Gastrocnemius medialis (tissue), 4 donors: ENCODE results near the gene ERICH3. TPM values are rescaled to one million over a fixed set of nuclear protein-coding genes. Genes with fewer than 3 reads are reported as not detected.

Experiments used
- ATAC-seq, 2 donors: fragments of 150-250 bp; one replicate each; pipeline ENCODE4 v1.9.1; 2016
- DNase-seq, 2 donors: peaks; one replicate each; pipeline ENCODE4 v3.0.0-alpha.2; 2019
- H3K27ac ChIP-seq, 4 donors: fragments of 200-600 bp; sonication (generic); 1 replicate in 1 of 4; 2 replicates in 3 of 4; pipeline ENCODE4 v1.5.1; 2016 to 2018; ENCODE audit warnings: mild to moderate bottlenecking in 2 of 4, moderate library complexity in 1 of 4
- H3K27me3 ChIP-seq, 3 donors: fragments of 200-600 bp; sonication (generic) in 2 of 3; 1 replicate in 1 of 3; 2 replicates in 2 of 3; pipeline versions ENCODE4 v1.5.1 to v1.6.0; 2016 to 2019; ENCODE audit warnings: mild to moderate bottlenecking in 1 of 3, moderate library complexity in 1 of 3
- H3K36me3 ChIP-seq, 2 donors: fragments of 200-600 bp; sonication (generic) in 1 of 2; one replicate each; pipeline ENCODE4 v1.5.1; 2017 to 2018
- H3K4me1 ChIP-seq, 2 donors: fragments of 200-600 bp; sonication (generic) in 1 of 2; one replicate each; pipeline ENCODE4 v1.5.1; 2016 to 2017; ENCODE audit warnings: mild to moderate bottlenecking in 2 of 2
- H3K4me3 ChIP-seq, 4 donors: fragments of 200-600 bp; sonication (generic) in 3 of 4; 1 replicate in 1 of 4; 2 replicates in 3 of 4; pipeline ENCODE4 v1.5.1; 2016 to 2019; ENCODE audit warnings: mild to moderate bottlenecking in 2 of 4
- H3K9me3 ChIP-seq, 3 donors: fragments of 200-600 bp; sonication (generic) in 2 of 3; 1 replicate in 1 of 3; 2 replicates in 2 of 3; pipeline ENCODE4 v1.5.1; 2016 to 2019
- POLR2A ChIP-seq, 2 donors: fragments of 450-650 bp; IDR thresholded peaks; one replicate each; pipeline ENCODE4 v1.6.1; 2017; ENCODE audit warnings: antibody characterized with exemption in 2 of 2, mild to moderate bottlenecking in 2 of 2, moderate library complexity in 2 of 2
- in situ Hi-C, 4 donors: fragments of 200-750 bp; cut with MboI; loops; one replicate each; pipeline versions ENCODE4 v1.15.0 to v1.8.0; 2017; ENCODE audit warnings: low sequenced_read_pairs in 4 of 4
- intact Hi-C: fragments of 100-400 bp; cut with DNase I; formaldehyde crosslinking; loops from one replicate; pipeline ENCODE4 v1.15.1; 2023; ENCODE audit warnings: low total_unique reads
- total RNA-seq, 4 donors: library from RNA; depleted of rRNA; stranded (reverse); fragments of >200 nt; gene quantifications; one replicate each; pipeline versions ENCODE4 v1.1.0 to v1.2.3, GENCODE V29; 2016
- TF ChIP-seq, protein P1 (sequence below), 5 experiments: fragments of 450-650 bp in 3 of 5; fragments of 200-600 bp in 2 of 5; sonication (generic) in 2 of 5; IDR thresholded peaks in 4 of 5; conservative IDR thresholded peaks in 1 of 5; 1 replicate in 4 of 5; 2 replicates in 1 of 5; pipeline ENCODE4 v1.5.1; 2016 to 2019; ENCODE audit warnings: antibody characterized with exemption in 5 of 5, mild to moderate bottlenecking in 3 of 5, moderate library complexity in 3 of 5

Gene ERICH3
- total RNA-seq, 4 donors from 2014 or later: not detected

DNA sequence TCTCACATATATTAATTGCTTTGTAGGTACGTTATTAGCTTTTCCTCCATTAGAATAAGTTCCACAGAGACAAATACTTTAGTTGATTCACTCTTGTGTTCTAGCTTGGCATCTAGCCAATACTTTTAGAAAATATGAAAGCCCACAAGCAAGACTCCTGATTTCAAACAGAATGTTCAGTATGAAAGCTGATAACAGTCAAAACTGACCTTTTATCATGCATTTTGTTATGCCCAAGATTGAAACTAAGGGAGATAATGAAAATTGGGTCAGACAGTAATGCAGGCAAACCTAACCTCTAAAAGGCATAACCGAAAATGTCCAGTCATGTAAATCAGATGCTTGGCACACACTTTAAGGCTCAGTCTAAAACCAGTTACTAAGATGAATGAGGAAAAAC, 61.7 kb downstream of the ERICH3 start:
- DNase-seq (no peak), ATAC-seq (no peak)
- in situ Hi-C loops (no loop called here), intact Hi-C loops (no loop called here)
- no peaks in the 10 kb centered on the region for H3K9me3 ChIP-seq
- no peak overlapping the region for H3K4me3 ChIP-seq
- TF ChIP-seq, protein P1, sequence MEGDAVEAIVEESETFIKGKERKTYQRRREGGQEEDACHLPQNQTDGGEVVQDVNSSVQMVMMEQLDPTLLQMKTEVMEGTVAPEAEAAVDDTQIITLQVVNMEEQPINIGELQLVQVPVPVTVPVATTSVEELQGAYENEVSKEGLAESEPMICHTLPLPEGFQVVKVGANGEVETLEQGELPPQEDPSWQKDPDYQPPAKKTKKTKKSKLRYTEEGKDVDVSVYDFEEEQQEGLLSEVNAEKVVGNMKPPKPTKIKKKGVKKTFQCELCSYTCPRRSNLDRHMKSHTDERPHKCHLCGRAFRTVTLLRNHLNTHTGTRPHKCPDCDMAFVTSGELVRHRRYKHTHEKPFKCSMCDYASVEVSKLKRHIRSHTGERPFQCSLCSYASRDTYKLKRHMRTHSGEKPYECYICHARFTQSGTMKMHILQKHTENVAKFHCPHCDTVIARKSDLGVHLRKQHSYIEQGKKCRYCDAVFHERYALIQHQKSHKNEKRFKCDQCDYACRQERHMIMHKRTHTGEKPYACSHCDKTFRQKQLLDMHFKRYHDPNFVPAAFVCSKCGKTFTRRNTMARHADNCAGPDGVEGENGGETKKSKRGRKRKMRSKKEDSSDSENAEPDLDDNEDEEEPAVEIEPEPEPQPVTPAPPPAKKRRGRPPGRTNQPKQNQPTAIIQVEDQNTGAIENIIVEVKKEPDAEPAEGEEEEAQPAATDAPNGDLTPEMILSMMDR (IDR thresholded peaks at IDR 0.05 in 4 of 5, conservative IDR thresholded peaks at IDR 0.05 in 1 of 5): no peak
- no peak for TF ChIP-seq POLR2A (IDR thresholded peaks at IDR 0.05)
- no peak overlapping the region for H3K27ac ChIP-seq
- H3K4me1 ChIP-seq: no peaks in the 10 kb centered on the region
- no peaks in the 10 kb centered on the region for H3K36me3 ChIP-seq
- no peaks in the 10 kb centered on the region for H3K27me3 ChIP-seq

DNA sequence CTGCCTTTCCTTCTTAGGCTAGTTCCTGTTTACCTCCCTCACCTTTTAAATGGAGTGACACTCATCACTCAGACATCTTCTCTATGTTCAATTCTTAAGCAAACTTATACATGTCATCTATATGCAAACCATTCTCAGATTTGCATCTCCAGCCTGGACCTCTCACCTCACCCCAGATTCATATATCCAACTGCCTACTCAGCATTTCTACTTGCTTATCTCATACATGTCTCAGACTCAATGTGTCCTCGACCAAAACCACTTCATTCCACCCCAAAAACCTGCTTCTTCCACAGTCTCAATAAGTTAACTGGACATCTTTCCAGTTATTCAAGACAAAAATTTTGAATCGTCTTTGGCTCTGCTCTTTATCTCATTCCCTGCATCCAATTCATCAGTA, 62.6 kb downstream of the ERICH3 start:
- in situ Hi-C loops (no loop called here), intact Hi-C loops (no loop called here)
- no peak overlapping the region for H3K27ac ChIP-seq
- no peak overlapping the region for H3K4me3 ChIP-seq
- H3K4me1 ChIP-seq: no peaks in the 10 kb centered on the region
- no peaks in the 10 kb centered on the region for H3K27me3 ChIP-seq
- ATAC-seq (no peak), DNase-seq (no peak)
- H3K9me3 ChIP-seq: no peaks in the 10 kb centered on the region
- TF ChIP-seq, protein P1 (IDR thresholded peaks at IDR 0.05 in 4 of 5, conservative IDR thresholded peaks at IDR 0.05 in 1 of 5): no peak
- no peak for TF ChIP-seq POLR2A (IDR thresholded peaks at IDR 0.05)
- H3K36me3 ChIP-seq: no peaks in the 10 kb centered on the region

DNA sequence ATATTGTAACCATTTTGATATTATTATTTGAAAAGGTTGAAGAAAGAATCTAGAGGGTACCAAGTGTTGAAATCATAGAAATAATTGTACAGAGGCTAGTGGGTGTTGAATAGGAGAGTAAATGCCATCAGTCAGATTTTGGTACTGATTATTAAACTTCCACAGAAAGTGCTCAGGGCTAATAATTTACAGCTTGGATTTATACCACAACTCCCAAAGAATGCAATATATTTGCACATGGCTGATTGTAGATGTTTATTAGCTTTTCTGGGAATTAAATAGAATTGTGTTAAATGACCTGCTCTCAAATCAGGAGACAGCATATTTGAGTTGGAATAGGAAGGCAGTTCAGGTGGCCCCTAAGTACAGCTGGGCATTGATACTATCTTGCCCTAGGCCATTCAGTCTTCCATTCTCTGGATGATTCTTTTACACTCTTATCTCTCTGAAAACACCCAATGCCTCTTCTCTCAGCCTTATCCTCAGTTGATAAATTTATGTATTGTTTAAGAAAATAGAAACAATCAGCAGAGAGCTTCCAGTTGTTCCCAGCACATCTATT, 63.7 kb downstream of the ERICH3 start:
- no peaks in the 10 kb centered on the region for H3K27me3 ChIP-seq
- TF ChIP-seq, protein P1 (IDR thresholded peaks at IDR 0.05 in 4 of 5, conservative IDR thresholded peaks at IDR 0.05 in 1 of 5): no peak
- TF ChIP-seq POLR2A (IDR thresholded peaks at IDR 0.05): no peak
- DNase-seq (no peak), ATAC-seq (no peak)
- in situ Hi-C loops: no loop called here
- H3K4me3 ChIP-seq: no peak overlapping the region
- no peak overlapping the region for H3K27ac ChIP-seq
- H3K9me3 ChIP-seq: no peaks in the 10 kb centered on the region
- H3K36me3 ChIP-seq: no peaks in the 10 kb centered on the region
- H3K4me1 ChIP-seq: no peaks in the 10 kb centered on the region
- intact Hi-C loops: no loop called here

DNA sequence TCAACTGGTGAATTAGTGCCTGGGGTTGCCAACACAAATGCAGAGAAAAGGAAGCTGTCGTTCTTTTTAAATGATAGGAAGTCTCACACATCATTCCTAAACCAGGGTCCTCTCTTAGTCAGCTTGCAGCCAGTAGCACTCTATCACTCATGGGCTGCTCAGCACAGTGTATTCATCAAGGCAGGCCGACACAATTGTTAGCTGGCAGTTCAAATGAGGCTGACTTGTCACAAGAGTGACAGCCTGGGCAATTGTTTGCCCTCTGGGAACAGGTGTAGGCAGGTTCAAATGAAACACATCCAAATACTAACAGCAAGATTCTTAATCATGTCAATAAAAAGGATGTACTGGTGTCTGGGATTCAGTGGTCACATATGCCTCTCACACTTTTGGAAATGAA, 76.9 kb downstream of the ERICH3 start:
- TF ChIP-seq, protein P1 (IDR thresholded peaks at IDR 0.05 in 4 of 5, conservative IDR thresholded peaks at IDR 0.05 in 1 of 5): no peak
- no peak for TF ChIP-seq POLR2A (IDR thresholded peaks at IDR 0.05)
- Histone ChIP-seq H3K36me3 (no peaks in the 10 kb centered on the region), H3K27ac (no peak overlapping the region), H3K9me3 (no peaks in the 10 kb centered on the region), H3K4me3 (no peak overlapping the region), H3K4me1 (no peaks in the 10 kb centered on the region), H3K27me3 (no peaks in the 10 kb centered on the region)
- in situ Hi-C loops (no loop called here), intact Hi-C loops (no loop called here)
- ATAC-seq (no peak), DNase-seq (no peak)
